CD4-positive, CD25-positive, alpha-beta regulatory T cell (primary cell): ENCODE measurements around the gene ATRN. TPM values are rescaled to one million over a fixed set of nuclear protein-coding genes. Genes with fewer than 3 reads are reported as not detected.

Source experiments
- ATAC-seq, 2 donors: fragments of 150-1000 bp; cut with Tn5 transposase; one replicate each; pipeline ENCODE4 v1.10.0; 2021; ENCODE audit warnings: low read depth in 2 of 2, moderate number of reproducible peaks in 2 of 2, moderate library complexity in 1 of 2
- DNase-seq, 3 donors: peaks; one replicate each; pipeline versions ENCODE4 v3.0.0 to v3.0.0-alpha.2; 2012 to 2022; ENCODE audit warnings: mixed read lengths in 1 of 3
- H3K27ac ChIP-seq: one replicate; pipeline ENCODE4 v1.7.0; 2013; ENCODE audit warnings: mild to moderate bottlenecking, low read length; ENCODE audit not compliant: insufficient read depth, poor library complexity, severe bottlenecking
- H3K27me3 ChIP-seq: one replicate; pipeline ENCODE4 v1.7.0; 2013; ENCODE audit warnings: low read length; ENCODE audit not compliant: control insufficient read depth, insufficient read depth
- H3K36me3 ChIP-seq: one replicate; pipeline ENCODE4 v1.7.0; 2013; ENCODE audit warnings: mild to moderate bottlenecking, low read length, moderate library complexity; ENCODE audit not compliant: control insufficient read depth, insufficient read depth
- H3K4me1 ChIP-seq: 2 replicates; pipeline ENCODE4 v1.7.0; 2013; ENCODE audit warnings: mild to moderate bottlenecking, low read length; ENCODE audit not compliant: insufficient read depth, control insufficient read depth, poor library complexity, severe bottlenecking
- H3K4me3 ChIP-seq: one replicate; pipeline ENCODE4 v1.7.0; 2013; ENCODE audit warnings: low read depth, mild to moderate bottlenecking, low read length, moderate library complexity
- H3K9me3 ChIP-seq, 2 experiments: 1 replicate in 1 of 2; 2 replicates in 1 of 2; pipeline ENCODE4 v1.7.0; 2013; ENCODE audit warnings: low read length in 2 of 2, mild to moderate bottlenecking in 1 of 2, moderate library complexity in 1 of 2; ENCODE audit not compliant: control insufficient read depth in 2 of 2
- H3K27ac Mint-ChIP-seq, 3 donors: one replicate each; pipeline ENCODE4 v1.8.0; 2020 to 2022; ENCODE audit warnings: mild to moderate bottlenecking in 3 of 3, mixed read lengths in 3 of 3, moderate library complexity in 2 of 3
- H3K27me3 Mint-ChIP-seq: one replicate; pipeline ENCODE4 v1.8.0; 2022; ENCODE audit warnings: mild to moderate bottlenecking, mixed read lengths
- H3K36me3 Mint-ChIP-seq: one replicate; pipeline ENCODE4 v1.8.0; 2020; ENCODE audit warnings: mixed read lengths
- H3K4me1 Mint-ChIP-seq, 4 donors: one replicate each; pipeline ENCODE4 v1.8.0; 2020 to 2022; ENCODE audit warnings: mixed read lengths in 4 of 4, mild to moderate bottlenecking in 1 of 4
- H3K4me3 Mint-ChIP-seq, 4 donors: one replicate each; pipeline ENCODE4 v1.8.0; 2020 to 2022; ENCODE audit warnings: mild to moderate bottlenecking in 4 of 4, mixed read lengths in 4 of 4, moderate library complexity in 3 of 4
- H3K9me3 Mint-ChIP-seq, 7 donors: one replicate each; pipeline ENCODE4 v1.8.0; 2020 to 2022; ENCODE audit warnings: mixed read lengths in 7 of 7, mild to moderate bottlenecking in 3 of 7, moderate library complexity in 2 of 7
- polyA plus RNA-seq, 4 donors: library from polyadenylated mRNA; unstranded; fragments of 300-500 nt; fragmentation: Illumina TruSeq; gene quantifications; one replicate each; pipeline ENCODE4 v1.2.3, GENCODE V29; 2021
- total RNA-seq: library from RNA; stranded (reverse); gene quantifications from one replicate; pipeline ENCODE4 v1.2.3, GENCODE V29; 2022

ATRN gene
- total and polyA plus RNA-seq, 5 donors from 2014 or later, result 5.9 to 12.9 (median 7.5) TPM

- Histone ChIP-seq H3K4me3 (no peak overlapping the region), H3K9me3 (no peaks in the 10 kb centered on the region), H3K27me3 (no peaks in the 10 kb centered on the region), H3K27ac (no peak overlapping the region), H3K36me3 (peaks cover 10% of the 10 kb centered on the region), H3K4me1 (no peaks in the 10 kb centered on the region)
- H3K36me3 Mint-ChIP-seq, result peaks cover 23% of the 10 kb centered on the region
- H3K27me3 Mint-ChIP-seq, result no peaks in the 10 kb centered on the region
- no peaks in the 10 kb centered on the region for H3K9me3 Mint-ChIP-seq
- peaks cover 0 to 5% (median 2%) of the 10 kb centered on the region in 4 donors for H3K4me1 Mint-ChIP-seq
- H3K27ac Mint-ChIP-seq, result peak overlapping the region in 1 of 3 donors; percentile 64
- ATAC-seq (no peak), DNase-seq (no peak)
- no peak overlapping the region for H3K4me3 Mint-ChIP-seq
These were observed 86.5 kb downstream of the ATRN start for GRCh38 chr20:3557237-3557785.

GRCh38 chr20:3559231-3559630 is 88.4 kb downstream of the ATRN start:
- DNase-seq, result no peak
- no peak overlapping the region for H3K4me3 Mint-ChIP-seq
- Histone ChIP-seq H3K27me3 (no peaks in the 10 kb centered on the region), H3K9me3 (no peaks in the 10 kb centered on the region), H3K4me1 (no peaks in the 10 kb centered on the region), H3K36me3 (peaks cover 12% of the 10 kb centered on the region), H3K4me3 (no peak overlapping the region), H3K27ac (no peak overlapping the region)
- ATAC-seq, result no peak
- H3K27ac Mint-ChIP-seq, result no peak overlapping the region
- H3K4me1 Mint-ChIP-seq, result peaks cover 0 to 5% (median 0%) of the 10 kb centered on the region in 4 donors
- no peaks in the 10 kb centered on the region for H3K27me3 Mint-ChIP-seq
- H3K36me3 Mint-ChIP-seq, result peaks cover 26% of the 10 kb centered on the region
- H3K9me3 Mint-ChIP-seq, result no peaks in the 10 kb centered on the region

DNA sequence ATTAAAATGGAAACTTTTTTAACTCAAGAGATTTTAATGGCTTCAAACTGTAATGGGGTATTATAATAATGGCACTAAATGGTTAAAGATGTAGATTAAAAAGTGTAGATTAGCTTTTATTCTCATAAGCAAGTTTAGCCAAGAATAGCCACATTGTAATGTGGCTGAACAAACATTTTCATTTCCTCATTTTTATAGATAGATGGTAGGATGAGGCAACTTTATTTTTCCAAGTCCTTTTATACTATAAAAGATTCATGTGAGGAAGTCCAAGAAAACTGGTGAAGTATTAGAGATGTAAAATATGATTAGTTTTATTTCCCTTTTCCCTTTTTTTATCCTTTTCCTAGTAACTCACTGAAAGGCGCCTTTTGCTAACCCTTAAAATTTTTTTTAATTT is 88.8 kb downstream of the ATRN start:
- Mint-ChIP-seq H3K9me3 (no peaks in the 10 kb centered on the region), H3K27ac (no peak overlapping the region), H3K4me3 (no peak overlapping the region), H3K36me3 (peaks cover 27% of the 10 kb centered on the region), H3K4me1 (peaks cover 0 to 5% (median 0%) of the 10 kb centered on the region in 4 donors), H3K27me3 (no peaks in the 10 kb centered on the region)
- ATAC-seq (no peak), DNase-seq (no peak)
- Histone ChIP-seq H3K36me3 (peaks cover 12% of the 10 kb centered on the region), H3K27me3 (no peaks in the 10 kb centered on the region), H3K27ac (no peak overlapping the region), H3K9me3 (no peaks in the 10 kb centered on the region), H3K4me1 (no peaks in the 10 kb centered on the region), H3K4me3 (no peak overlapping the region)

- Mint-ChIP-seq H3K36me3 (peaks cover 27% of the 10 kb centered on the region), H3K4me1 (peaks cover 0 to 5% (median 0%) of the 10 kb centered on the region in 4 donors), H3K4me3 (no peak overlapping the region), H3K27ac (no peak overlapping the region), H3K9me3 (no peaks in the 10 kb centered on the region), H3K27me3 (no peaks in the 10 kb centered on the region)
- no peaks in the 10 kb centered on the region for H3K27me3 ChIP-seq
- H3K4me3 ChIP-seq, result no peak overlapping the region
- ATAC-seq, result no peak
- no peak overlapping the region for H3K27ac ChIP-seq
- H3K9me3 ChIP-seq, result no peaks in the 10 kb centered on the region
- peaks cover 12% of the 10 kb centered on the region for H3K36me3 ChIP-seq
- DNase-seq, result no peak
- H3K4me1 ChIP-seq, result no peaks in the 10 kb centered on the region
These were observed 89.3 kb downstream of the ATRN start for GRCh38 chr20:3560162-3560561.

- peaks cover 0 to 5% (median 0%) of the 10 kb centered on the region in 4 donors for H3K4me1 Mint-ChIP-seq
- DNase-seq, result no peak
- Histone ChIP-seq H3K27ac (no peak overlapping the region), H3K4me3 (no peak overlapping the region), H3K9me3 (no peaks in the 10 kb centered on the region), H3K36me3 (peaks cover 12% of the 10 kb centered on the region), H3K4me1 (no peaks in the 10 kb centered on the region), H3K27me3 (no peaks in the 10 kb centered on the region)
- H3K4me3 Mint-ChIP-seq, result no peak overlapping the region
- H3K36me3 Mint-ChIP-seq, result peaks cover 27% of the 10 kb centered on the region
- no peaks in the 10 kb centered on the region for H3K27me3 Mint-ChIP-seq
- ATAC-seq, result no peak
- no peak overlapping the region for H3K27ac Mint-ChIP-seq
- no peaks in the 10 kb centered on the region for H3K9me3 Mint-ChIP-seq
These were observed 89.8 kb downstream of the ATRN start for GRCh38 chr20:3560578-3560977.

GRCh38 chr20:3563133-3563532 is 92.3 kb downstream of the ATRN start:
- Histone ChIP-seq H3K36me3 (peaks cover 18% of the 10 kb centered on the region), H3K4me1 (no peaks in the 10 kb centered on the region), H3K27me3 (no peaks in the 10 kb centered on the region), H3K27ac (no peak overlapping the region), H3K4me3 (no peak overlapping the region), H3K9me3 (no peaks in the 10 kb centered on the region)
- H3K36me3 Mint-ChIP-seq, result peaks cover 37% of the 10 kb centered on the region
- peaks cover 0 to 7% (median 1%) of the 10 kb centered on the region in 4 donors for H3K4me1 Mint-ChIP-seq
- DNase-seq (no peak), ATAC-seq (no peak)
- H3K9me3 Mint-ChIP-seq, result no peaks in the 10 kb centered on the region
- no peak overlapping the region for H3K27ac Mint-ChIP-seq
- no peak overlapping the region for H3K4me3 Mint-ChIP-seq
- H3K27me3 Mint-ChIP-seq, result no peaks in the 10 kb centered on the region

GRCh38 chr20:3563548-3564177 is 92.8 kb downstream of the ATRN start:
- Mint-ChIP-seq H3K27ac (no peak overlapping the region), H3K27me3 (no peaks in the 10 kb centered on the region), H3K9me3 (no peaks in the 10 kb centered on the region), H3K4me1 (peaks cover 0 to 7% (median 1%) of the 10 kb centered on the region in 4 donors), H3K36me3 (peaks cover 37% of the 10 kb centered on the region), H3K4me3 (no peak overlapping the region)
- Histone ChIP-seq H3K9me3 (no peaks in the 10 kb centered on the region), H3K27ac (no peak overlapping the region), H3K36me3 (peaks cover 21% of the 10 kb centered on the region), H3K27me3 (no peaks in the 10 kb centered on the region), H3K4me1 (no peaks in the 10 kb centered on the region), H3K4me3 (no peak overlapping the region)
- DNase-seq (peak in 2 of 3 donors; percentile 30 to 54), ATAC-seq (peak in 1 of 2 donors; percentile 39)

GRCh38 chr20:3565851-3566250 is 95.0 kb downstream of the ATRN start:
- DNase-seq (no peak), ATAC-seq (no peak)
- no peak overlapping the region for H3K4me3 ChIP-seq
- H3K4me1 ChIP-seq, result no peaks in the 10 kb centered on the region
- no peaks in the 10 kb centered on the region for H3K9me3 ChIP-seq
- Mint-ChIP-seq H3K27me3 (no peaks in the 10 kb centered on the region), H3K4me1 (peaks cover 0 to 4% (median 1%) of the 10 kb centered on the region in 4 donors), H3K4me3 (no peak overlapping the region), H3K36me3 (peaks cover 29% of the 10 kb centered on the region), H3K27ac (no peak overlapping the region), H3K9me3 (no peaks in the 10 kb centered on the region)
- no peak overlapping the region for H3K27ac ChIP-seq
- peaks cover 20% of the 10 kb centered on the region for H3K36me3 ChIP-seq
- no peaks in the 10 kb centered on the region for H3K27me3 ChIP-seq
